GM23338 (cell line): ENCODE results near the gene TANGO2. TPM values are rescaled to one million over a fixed set of nuclear protein-coding genes. Genes with fewer than 3 reads are reported as not detected.

Source experiments
- ATAC-seq: fragments of 200-7000 bp; cut with Tn5 transposase; 3 replicates; pipeline ENCODE4 v1.9.1; 2020
- DNase-seq: peaks from one replicate; pipeline ENCODE4 v3.0.0-alpha.2; 2015; ENCODE audit warnings: low spot score
- H2AFZ ChIP-seq: fragments of 200-600 bp; sonication (generic); 2 replicates; pipeline ENCODE4 v1.8.0; 2016; ENCODE audit warnings: antibody characterized with exemption, mild to moderate bottlenecking, moderate library complexity
- H3F3A ChIP-seq: fragments of 200-600 bp; sonication (generic); replicated peaks from 2 replicates; pipeline ENCODE4 v1.8.0; 2017; ENCODE audit warnings: antibody characterized with exemption, mixed run types, low read depth
- H3K27ac ChIP-seq: fragments of 200-600 bp; sonication (generic); 2 replicates; pipeline ENCODE4 v1.6.1; 2016; ENCODE audit warnings: low read depth
- H3K27me3 ChIP-seq: fragments of 200-600 bp; sonication (generic); 2 replicates; pipeline ENCODE4 v1.8.0; 2016; ENCODE audit warnings: mild to moderate bottlenecking, mixed run types, moderate library complexity; ENCODE audit not compliant: insufficient read depth
- H3K36me3 ChIP-seq: fragments of 200-600 bp; sonication (generic); 2 replicates; pipeline ENCODE4 v1.8.0; 2016; ENCODE audit warnings: mild to moderate bottlenecking; ENCODE audit not compliant: insufficient read depth
- H3K4me1 ChIP-seq: fragments of 200-600 bp; sonication (generic); 2 replicates; pipeline ENCODE4 v1.8.0; 2016; ENCODE audit warnings: mild to moderate bottlenecking, moderate library complexity; ENCODE audit not compliant: insufficient read depth
- H3K4me2 ChIP-seq: fragments of 200-600 bp; sonication (generic); 2 replicates; pipeline ENCODE4 v1.7.1; 2017; ENCODE audit warnings: mixed run types
- H3K4me3 ChIP-seq: fragments of 200-600 bp; sonication (generic); 2 replicates; pipeline ENCODE4 v1.6.1; 2016; ENCODE audit warnings: mixed run types
- H3K79me2 ChIP-seq: fragments of 200-600 bp; sonication (generic); replicated peaks from 2 replicates; pipeline ENCODE4 v1.8.0; 2017; ENCODE audit warnings: mild to moderate bottlenecking; ENCODE audit not compliant: insufficient read depth
- H3K9me2 ChIP-seq: fragments of 200-600 bp; sonication (generic); 2 replicates; pipeline ENCODE4 v1.8.0; 2017; ENCODE audit not compliant: insufficient read depth
- H4K20me1 ChIP-seq: fragments of 200-600 bp; sonication (generic); replicated peaks from 2 replicates; pipeline ENCODE4 v1.8.0; 2017; ENCODE audit warnings: mild to moderate bottlenecking; ENCODE audit not compliant: insufficient read depth
- H3K27ac Mint-ChIP-seq: 2 replicates; pipeline ENCODE4 v1.8.0; 2020; ENCODE audit warnings: inconsistent platforms, mild to moderate bottlenecking, moderate library complexity, mixed read lengths
- H3K27me3 Mint-ChIP-seq: 3 replicates; pipeline ENCODE4 v1.8.0; 2022; ENCODE audit warnings: low read depth, mild to moderate bottlenecking, moderate library complexity, mixed read lengths, inconsistent platforms; ENCODE audit not compliant: insufficient read depth, poor library complexity
- H3K36me3 Mint-ChIP-seq: 3 replicates; pipeline ENCODE4 v1.8.0; 2021; ENCODE audit warnings: low read depth, mild to moderate bottlenecking, inconsistent platforms, moderate library complexity, mixed read lengths
- H3K4me1 Mint-ChIP-seq: 3 replicates; pipeline ENCODE4 v1.8.0; 2020; ENCODE audit warnings: mild to moderate bottlenecking, inconsistent platforms, mixed read lengths
- H3K4me3 Mint-ChIP-seq: 3 replicates; pipeline ENCODE4 v1.8.0; 2021; ENCODE audit warnings: moderate library complexity, mild to moderate bottlenecking, inconsistent platforms, mixed read lengths
- H3K9me3 Mint-ChIP-seq: 3 replicates; pipeline ENCODE4 v1.8.0; 2020; ENCODE audit warnings: moderate library complexity, mild to moderate bottlenecking, inconsistent platforms, mixed read lengths
- REST ChIP-seq: IDR thresholded peaks from one replicate; pipeline ENCODE4 v1.6.1; 2018; ENCODE audit warnings: antibody characterized with exemption; ENCODE audit not compliant: unreplicated experiment
- polyA plus RNA-seq: library from polyadenylated mRNA; unstranded; fragments of >200 nt; fragmentation: Nextera tagmentation; extraction: Ambion mirVana; gene quantifications from 2 replicates; pipeline ENCODE4 v1.2.1, GENCODE V29; 2016
- total RNA-seq: library from RNA; depleted of rRNA; stranded (reverse); fragments of >200 nt; shearing (Covaris generic); gene quantifications from 2 replicates; pipeline ENCODE4 v1.2.3, GENCODE V29; 2014
- TF ChIP-seq, protein P1 (sequence below): fragments of 250-450 bp; sonication (Bioruptor Pico); IDR thresholded peaks from 2 replicates; pipeline ENCODE4 v1.5.0; 2020; ENCODE audit warnings: mild to moderate bottlenecking, moderate library complexity

TANGO2 gene
- total and polyA plus RNA-seq, 2 experiments from 2014 or later: 6.9 to 15.0 TPM

- ATAC-seq: 0 out of 3 replicates have a peak, but pooled peaks have one; percentile 17
- Histone ChIP-seq H3K36me3 (no peaks in the 10 kb centered on the region), H3K9me2 (no peaks in the 10 kb centered on the region), H3K4me1 (no peaks in the 10 kb centered on the region), H2AFZ (no peak overlapping the region), H3K4me2 (no peak overlapping the region), H3K79me2 (no peaks in the 10 kb centered on the region), H3K27me3 (no peaks in the 10 kb centered on the region), H4K20me1 (no peaks in the 10 kb centered on the region), H3K4me3 (no peak overlapping the region), H3K27ac (no peak overlapping the region), H3F3A (0 out of 2 replicates have a peak, but pooled peaks cover 8% of the 10 kb centered on the region)
- Mint-ChIP-seq H3K9me3 (no peaks in the 10 kb centered on the region), H3K36me3 (no peaks in the 10 kb centered on the region; the same call in 2 of the 3 replicates), H3K4me3 (no peak overlapping the region), H3K4me1 (no peaks in the 10 kb centered on the region), H3K27ac (no peak overlapping the region), H3K27me3 (peaks cover 8% of the 10 kb centered on the region)
- no peak for DNase-seq
- TF ChIP-seq REST: no peak
- TF ChIP-seq, protein P1, sequence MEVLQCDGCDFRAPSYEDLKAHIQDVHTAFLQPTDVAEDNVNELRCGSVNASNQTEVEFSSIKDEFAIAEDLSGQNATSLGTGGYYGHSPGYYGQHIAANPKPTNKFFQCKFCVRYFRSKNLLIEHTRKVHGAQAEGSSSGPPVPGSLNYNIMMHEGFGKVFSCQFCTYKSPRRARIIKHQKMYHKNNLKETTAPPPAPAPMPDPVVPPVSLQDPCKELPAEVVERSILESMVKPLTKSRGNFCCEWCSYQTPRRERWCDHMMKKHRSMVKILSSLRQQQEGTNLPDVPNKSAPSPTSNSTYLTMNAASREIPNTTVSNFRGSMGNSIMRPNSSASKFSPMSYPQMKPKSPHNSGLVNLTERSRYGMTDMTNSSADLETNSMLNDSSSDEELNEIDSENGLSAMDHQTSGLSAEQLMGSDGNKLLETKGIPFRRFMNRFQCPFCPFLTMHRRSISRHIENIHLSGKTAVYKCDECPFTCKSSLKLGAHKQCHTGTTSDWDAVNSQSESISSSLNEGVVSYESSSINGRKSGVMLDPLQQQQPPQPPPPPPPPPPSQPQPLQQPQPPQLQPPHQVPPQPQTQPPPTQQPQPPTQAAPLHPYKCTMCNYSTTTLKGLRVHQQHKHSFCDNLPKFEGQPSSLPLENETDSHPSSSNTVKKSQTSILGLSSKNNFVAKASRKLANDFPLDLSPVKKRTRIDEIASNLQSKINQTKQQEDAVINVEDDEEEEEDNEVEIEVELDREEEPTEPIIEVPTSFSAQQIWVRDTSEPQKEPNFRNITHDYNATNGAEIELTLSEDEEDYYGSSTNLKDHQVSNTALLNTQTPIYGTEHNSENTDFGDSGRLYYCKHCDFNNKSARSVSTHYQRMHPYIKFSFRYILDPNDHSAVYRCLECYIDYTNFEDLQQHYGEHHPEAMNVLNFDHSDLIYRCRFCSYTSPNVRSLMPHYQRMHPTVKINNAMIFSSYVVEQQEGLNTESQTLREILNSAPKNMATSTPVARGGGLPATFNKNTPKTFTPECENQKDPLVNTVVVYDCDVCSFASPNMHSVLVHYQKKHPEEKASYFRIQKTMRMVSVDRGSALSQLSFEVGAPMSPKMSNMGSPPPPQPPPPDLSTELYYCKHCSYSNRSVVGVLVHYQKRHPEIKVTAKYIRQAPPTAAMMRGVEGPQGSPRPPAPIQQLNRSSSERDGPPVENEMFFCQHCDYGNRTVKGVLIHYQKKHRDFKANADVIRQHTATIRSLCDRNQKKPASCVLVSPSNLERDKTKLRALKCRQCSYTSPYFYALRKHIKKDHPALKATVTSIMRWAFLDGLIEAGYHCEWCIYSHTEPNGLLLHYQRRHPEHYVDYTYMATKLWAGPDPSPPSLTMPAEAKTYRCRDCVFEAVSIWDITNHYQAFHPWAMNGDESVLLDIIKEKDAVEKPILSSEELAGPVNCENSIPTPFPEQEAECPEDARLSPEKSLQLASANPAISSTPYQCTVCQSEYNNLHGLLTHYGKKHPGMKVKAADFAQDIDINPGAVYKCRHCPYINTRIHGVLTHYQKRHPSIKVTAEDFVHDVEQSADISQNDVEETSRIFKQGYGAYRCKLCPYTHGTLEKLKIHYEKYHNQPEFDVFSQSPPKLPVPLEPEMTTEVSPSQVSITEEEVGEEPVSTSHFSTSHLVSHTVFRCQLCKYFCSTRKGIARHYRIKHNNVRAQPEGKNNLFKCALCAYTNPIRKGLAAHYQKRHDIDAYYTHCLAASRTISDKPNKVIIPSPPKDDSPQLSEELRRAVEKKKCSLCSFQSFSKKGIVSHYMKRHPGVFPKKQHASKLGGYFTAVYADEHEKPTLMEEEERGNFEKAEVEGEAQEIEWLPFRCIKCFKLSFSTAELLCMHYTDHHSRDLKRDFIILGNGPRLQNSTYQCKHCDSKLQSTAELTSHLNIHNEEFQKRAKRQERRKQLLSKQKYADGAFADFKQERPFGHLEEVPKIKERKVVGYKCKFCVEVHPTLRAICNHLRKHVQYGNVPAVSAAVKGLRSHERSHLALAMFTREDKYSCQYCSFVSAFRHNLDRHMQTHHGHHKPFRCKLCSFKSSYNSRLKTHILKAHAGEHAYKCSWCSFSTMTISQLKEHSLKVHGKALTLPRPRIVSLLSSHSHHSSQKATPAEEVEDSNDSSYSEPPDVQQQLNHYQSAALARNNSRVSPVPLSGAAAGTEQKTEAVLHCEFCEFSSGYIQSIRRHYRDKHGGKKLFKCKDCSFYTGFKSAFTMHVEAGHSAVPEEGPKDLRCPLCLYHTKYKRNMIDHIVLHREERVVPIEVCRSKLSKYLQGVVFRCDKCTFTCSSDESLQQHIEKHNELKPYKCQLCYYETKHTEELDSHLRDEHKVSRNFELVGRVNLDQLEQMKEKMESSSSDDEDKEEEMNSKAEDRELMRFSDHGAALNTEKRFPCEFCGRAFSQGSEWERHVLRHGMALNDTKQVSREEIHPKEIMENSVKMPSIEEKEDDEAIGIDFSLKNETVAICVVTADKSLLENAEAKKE (CRISPR knock-in tag): no peak
These were observed 40.6 kb downstream of the TANGO2 start for GRCh38 chr22:20061481-20061861.
